LoVo (cell line): ENCODE measurements around the gene KCND2.
"Not testable (repeated sequence)": the region's sequence is repeated elsewhere in the genome, so short reads cannot be mapped to it uniquely, and the experiment has no call there.

Source experiments
- DNase-seq: peaks from one replicate; pipeline ENCODE4 v3.0.0-alpha.2; 2016; ENCODE audit warnings: low spot score

The KCND2 gene

GRCh38 chr7:120587243-120587642 lies 314.3 kb downstream of the KCND2 start:
- no peak for DNase-seq

- no peak for DNase-seq
These were observed 315.4 kb downstream of the KCND2 start for GRCh38 chr7:120588416-120588815.

GRCh38 chr7:120588862-120589261 lies 315.9 kb downstream of the KCND2 start:
- no peak for DNase-seq

GRCh38 chr7:120600607-120601006 lies 327.6 kb downstream of the KCND2 start:
- DNase-seq = no peak

GRCh38 chr7:120603366-120603765 lies 330.4 kb downstream of the KCND2 start:
- no peak for DNase-seq

- DNase-seq = no peak
These were observed 336.3 kb downstream of the KCND2 start for GRCh38 chr7:120609136-120609753.

- no peak for DNase-seq
These were observed 339.0 kb downstream of the KCND2 start for GRCh38 chr7:120611975-120612374.

- DNase-seq = no peak
These were observed 342.7 kb downstream of the KCND2 start for GRCh38 chr7:120615703-120616102.

- no peak for DNase-seq
These were observed 344.3 kb downstream of the KCND2 start for GRCh38 chr7:120617275-120617674.

GRCh38 chr7:120628251-120628650 lies 355.3 kb downstream of the KCND2 start:
- no peak for DNase-seq

GRCh38 chr7:120639884-120640283 lies 366.9 kb downstream of the KCND2 start:
- no peak for DNase-seq

GRCh38 chr7:120645966-120646365 lies 373.0 kb downstream of the KCND2 start:
- no peak for DNase-seq

- DNase-seq = no peak
These were observed 381.3 kb downstream of the KCND2 start for GRCh38 chr7:120654241-120654640.

- DNase-seq = no peak
These were observed 385.5 kb downstream of the KCND2 start for GRCh38 chr7:120658516-120658915.

- DNase-seq = no peak
These were observed 389.3 kb downstream of the KCND2 start for GRCh38 chr7:120662291-120662690.

- DNase-seq = no peak
These were observed 392.1 kb downstream of the KCND2 start for GRCh38 chr7:120665068-120665467.

- no peak for DNase-seq
These were observed 402.1 kb downstream of the KCND2 start for GRCh38 chr7:120675076-120675475.

GRCh38 chr7:120677535-120677934 lies 404.6 kb downstream of the KCND2 start:
- DNase-seq = no peak

GRCh38 chr7:120680985-120681384 lies 408.0 kb downstream of the KCND2 start:
- no peak for DNase-seq

GRCh38 chr7:120684463-120684862 lies 411.5 kb downstream of the KCND2 start:
- no peak for DNase-seq

GRCh38 chr7:120691915-120692314 lies 418.9 kb downstream of the KCND2 start:
- DNase-seq = no peak

- no peak for DNase-seq
These were observed 422.9 kb downstream of the KCND2 start for GRCh38 chr7:120695848-120696247.

- no peak for DNase-seq
These were observed 427.8 kb downstream of the KCND2 start for GRCh38 chr7:120700796-120701195.

GRCh38 chr7:120702408-120702807 lies 429.4 kb downstream of the KCND2 start:
- not testable (repeated sequence) for DNase-seq
